DND-41 (cell line): ENCODE results near the gene GAS2L2.

Experiments used
- ATAC-seq: fragments of 200-7000 bp; cut with Tn5 transposase; 3 replicates; pipeline ENCODE4 v1.9.1; 2021; ENCODE audit warnings: low read depth; ENCODE audit not compliant: insufficient read depth
- DNase-seq: peaks from one replicate; pipeline ENCODE4 v3.0.0-alpha.2; 2020
- H2AFZ ChIP-seq: 2 replicates; pipeline ENCODE4 v1.6.0; 2012; ENCODE audit warnings: low read depth, low read length
- H3K27ac ChIP-seq: 2 replicates; pipeline ENCODE4 v1.5.1; 2012; ENCODE audit warnings: low read length, inconsistent platforms
- H3K27me3 ChIP-seq: fragments of 200-600 bp; sonication (generic); 2 replicates; pipeline ENCODE4 v1.6.0; 2012; ENCODE audit warnings: low read length, mild to moderate bottlenecking, inconsistent platforms; ENCODE audit not compliant: insufficient read depth, poor library complexity
- H3K36me3 ChIP-seq: 2 replicates; pipeline ENCODE4 v1.5.1; 2012; ENCODE audit warnings: low read length, inconsistent platforms; ENCODE audit not compliant: insufficient read depth
- H3K4me1 ChIP-seq: 2 replicates; pipeline ENCODE4 v1.5.1; 2012; ENCODE audit warnings: mild to moderate bottlenecking, low read length; ENCODE audit not compliant: insufficient read depth
- H3K4me2 ChIP-seq: 2 replicates; pipeline ENCODE4 v1.6.0; 2012; ENCODE audit warnings: mild to moderate bottlenecking, moderate library complexity, low read length, inconsistent platforms; ENCODE audit not compliant: insufficient read depth
- H3K4me3 ChIP-seq, 2 experiments: fragments of 200-600 bp in 1 of 2; shearing (Covaris generic) in 1 of 2; 2 replicates each; pipeline ENCODE4 v1.5.1; 2012 to 2016; ENCODE audit warnings: inconsistent platforms in 2 of 2, low read length in 2 of 2, mild to moderate bottlenecking in 2 of 2, low read depth in 1 of 2, moderate library complexity in 1 of 2
- H3K79me2 ChIP-seq: 2 replicates; pipeline ENCODE4 v1.6.0; 2012; ENCODE audit warnings: low read length, inconsistent platforms; ENCODE audit not compliant: insufficient read depth
- H3K9ac ChIP-seq: 2 replicates; pipeline ENCODE4 v1.6.0; 2012; ENCODE audit warnings: low read depth, mild to moderate bottlenecking, inconsistent platforms, low read length, moderate library complexity
- H3K9me3 ChIP-seq: 2 replicates; pipeline ENCODE4 v1.5.1; 2012; ENCODE audit warnings: low read length, moderate library complexity, mild to moderate bottlenecking, inconsistent platforms; ENCODE audit not compliant: insufficient read depth, severe bottlenecking
- H4K20me1 ChIP-seq: 2 replicates; pipeline ENCODE4 v1.6.0; 2012; ENCODE audit warnings: low read length; ENCODE audit not compliant: insufficient read depth
- EZH2 ChIP-seq: IDR thresholded peaks from 3 replicates; pipeline ENCODE4 v1.6.1; 2012; ENCODE audit warnings: borderline replicate concordance, low read depth, mild to moderate bottlenecking, moderate library complexity, low read length, inconsistent platforms; ENCODE audit not compliant: severe bottlenecking
- TF ChIP-seq, protein P1 (sequence below): IDR thresholded peaks from 2 replicates; pipeline ENCODE4 v1.5.1; 2012; ENCODE audit warnings: borderline replicate concordance, low read length, moderate library complexity, mild to moderate bottlenecking; ENCODE audit not compliant: poor library complexity, severe bottlenecking; ENCODE audit errors: extremely low read depth

GAS2L2 gene

DNA sequence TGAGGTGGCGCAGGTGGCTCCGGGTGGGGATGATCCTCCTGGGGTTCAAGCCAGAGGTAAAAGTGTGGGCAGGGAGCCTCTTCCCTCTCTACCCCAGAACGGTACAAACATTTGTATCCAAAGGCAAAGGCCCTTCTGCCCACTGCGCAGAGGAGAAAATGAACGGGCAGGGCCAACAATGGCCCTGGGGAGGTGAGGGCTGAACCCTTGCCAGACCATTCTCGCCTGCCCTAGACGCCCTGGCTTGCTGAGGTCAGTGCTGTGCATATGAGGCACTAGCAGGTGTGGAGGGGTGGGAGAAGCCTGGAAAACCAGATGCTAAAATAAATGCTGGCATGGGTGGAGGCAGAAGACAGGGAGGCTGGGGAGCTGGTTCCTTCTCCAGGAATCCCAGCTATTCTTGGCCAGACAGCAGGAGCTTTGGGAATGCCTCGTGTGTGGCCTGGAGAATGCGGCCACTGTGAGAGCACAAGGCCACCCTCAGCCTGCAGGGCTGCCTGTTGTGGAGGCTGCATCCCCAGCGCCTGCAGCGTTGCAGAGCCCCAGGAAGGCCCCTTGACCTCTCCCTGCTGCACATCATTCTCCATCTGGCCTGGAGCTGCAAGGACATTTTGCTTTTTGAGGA is 12.2 kb upstream of the GAS2L2 start:
- 0 out of 2 replicates have a peak overlapping the region, but pooled peaks have one; percentile 77 for H3K27ac ChIP-seq

DNA sequence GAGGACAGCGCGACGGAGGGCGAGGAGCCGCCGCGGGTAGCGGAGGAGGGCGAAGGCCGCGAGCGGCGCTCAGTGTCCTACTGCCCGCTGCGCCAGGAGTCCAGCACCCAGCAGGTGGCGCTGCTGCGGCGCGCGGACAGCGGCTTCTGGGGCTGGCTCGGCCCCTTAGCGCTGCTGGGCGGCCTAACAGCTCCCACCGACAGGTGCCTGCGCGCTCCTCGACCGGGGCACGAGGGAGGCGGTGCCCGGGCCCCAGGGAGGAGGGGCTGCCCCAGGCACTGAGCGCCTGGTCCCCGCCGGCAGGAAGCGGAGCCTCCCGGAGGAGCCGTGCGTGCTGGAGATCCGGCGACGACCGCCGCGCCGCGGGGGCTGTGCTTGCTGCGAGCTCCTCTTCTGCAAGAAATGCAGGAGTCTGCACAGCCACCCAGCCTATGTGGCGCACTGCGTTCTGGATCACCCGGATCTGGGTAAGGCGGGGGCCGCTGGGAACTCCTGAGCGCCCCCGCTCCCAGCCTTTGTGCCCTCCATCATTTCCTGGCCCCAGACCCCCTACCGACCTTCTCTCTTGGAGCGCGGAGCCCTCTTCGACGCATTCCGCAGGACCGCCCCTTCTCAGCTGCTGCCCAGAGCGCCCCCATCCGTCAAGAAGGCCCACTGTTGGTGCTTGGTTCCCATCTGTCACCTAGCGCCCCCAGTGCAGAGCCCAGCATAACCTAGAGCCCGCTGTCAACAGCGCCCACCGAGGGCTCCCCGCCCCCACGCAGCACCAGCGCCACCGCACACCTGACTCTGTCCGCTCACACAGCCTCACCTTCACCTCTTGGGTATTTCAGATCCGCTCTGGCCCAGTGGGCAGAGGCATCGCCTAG is 11.3 kb upstream of the GAS2L2 start:
- no peaks in the 10 kb centered on the region for H3K79me2 ChIP-seq
- no peaks in the 10 kb centered on the region for H3K36me3 ChIP-seq
- peak overlapping the region; percentile 100 for H3K4me2 ChIP-seq
- peaks cover 22% of the 10 kb centered on the region for H3K4me1 ChIP-seq
- no peak for TF ChIP-seq EZH2
- TF ChIP-seq, protein P1, sequence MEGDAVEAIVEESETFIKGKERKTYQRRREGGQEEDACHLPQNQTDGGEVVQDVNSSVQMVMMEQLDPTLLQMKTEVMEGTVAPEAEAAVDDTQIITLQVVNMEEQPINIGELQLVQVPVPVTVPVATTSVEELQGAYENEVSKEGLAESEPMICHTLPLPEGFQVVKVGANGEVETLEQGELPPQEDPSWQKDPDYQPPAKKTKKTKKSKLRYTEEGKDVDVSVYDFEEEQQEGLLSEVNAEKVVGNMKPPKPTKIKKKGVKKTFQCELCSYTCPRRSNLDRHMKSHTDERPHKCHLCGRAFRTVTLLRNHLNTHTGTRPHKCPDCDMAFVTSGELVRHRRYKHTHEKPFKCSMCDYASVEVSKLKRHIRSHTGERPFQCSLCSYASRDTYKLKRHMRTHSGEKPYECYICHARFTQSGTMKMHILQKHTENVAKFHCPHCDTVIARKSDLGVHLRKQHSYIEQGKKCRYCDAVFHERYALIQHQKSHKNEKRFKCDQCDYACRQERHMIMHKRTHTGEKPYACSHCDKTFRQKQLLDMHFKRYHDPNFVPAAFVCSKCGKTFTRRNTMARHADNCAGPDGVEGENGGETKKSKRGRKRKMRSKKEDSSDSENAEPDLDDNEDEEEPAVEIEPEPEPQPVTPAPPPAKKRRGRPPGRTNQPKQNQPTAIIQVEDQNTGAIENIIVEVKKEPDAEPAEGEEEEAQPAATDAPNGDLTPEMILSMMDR, result peak; percentile 95
- H3K9ac ChIP-seq, result peak overlapping the region; percentile 67
- DNase-seq (peak; percentile 90), ATAC-seq (peak; percentile 91)
- H4K20me1 ChIP-seq, result peaks cover 3% of the 10 kb centered on the region; the same call in 1 of the 2 replicates
- peak overlapping the region; percentile 17 to 79; a peak in 3 of 4 replicates for H3K4me3 ChIP-seq
- H3K9me3 ChIP-seq, result no peaks in the 10 kb centered on the region
- H2AFZ ChIP-seq, result peak overlapping the region; percentile 88
- no peaks in the 10 kb centered on the region for H3K27me3 ChIP-seq
- H3K27ac ChIP-seq, result peak overlapping the region; percentile 77

More for the DNA sequence above, 12.2 kb upstream of the GAS2L2 start:
- peak overlapping the region; percentile 88 for H2AFZ ChIP-seq
- TF ChIP-seq EZH2, result no peak
- TF ChIP-seq, protein P1, result no peak
- H3K27me3 ChIP-seq, result no peaks in the 10 kb centered on the region
- H4K20me1 ChIP-seq, result peaks cover 3% of the 10 kb centered on the region; the same call in 1 of the 2 replicates
- peak overlapping the region; percentile 100 for H3K4me2 ChIP-seq
- H3K4me3 ChIP-seq, result peak overlapping the region; percentile 17 to 79; a peak in 3 of 4 replicates
- H3K36me3 ChIP-seq, result no peaks in the 10 kb centered on the region
- no peak for DNase-seq
- H3K79me2 ChIP-seq, result no peaks in the 10 kb centered on the region
- H3K9ac ChIP-seq, result peak overlapping the region; percentile 67
- ATAC-seq, result no peak
- H3K9me3 ChIP-seq, result no peaks in the 10 kb centered on the region
- H3K4me1 ChIP-seq, result peaks cover 22% of the 10 kb centered on the region

DNA sequence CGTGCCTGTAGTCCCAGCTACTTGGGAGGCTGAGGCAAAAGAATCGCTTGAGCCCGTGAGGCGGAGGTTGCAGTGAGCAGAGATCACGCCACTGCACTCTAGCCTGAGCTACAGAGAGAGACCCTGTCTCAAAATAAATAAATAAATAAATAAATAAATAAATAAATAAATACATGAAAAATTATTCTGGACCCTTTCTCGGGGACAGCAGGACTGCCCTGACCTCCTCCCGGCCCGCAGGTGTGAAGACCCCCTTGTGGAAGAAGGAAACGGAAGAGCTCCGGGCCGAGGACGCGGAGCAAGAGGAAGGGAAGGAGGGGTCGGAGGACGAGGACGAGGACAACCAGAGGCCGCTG is 10.7 kb upstream of the GAS2L2 start:
- H3K4me1 ChIP-seq, result peaks cover 22% of the 10 kb centered on the region
- ATAC-seq (no peak), DNase-seq (no peak)
- H2AFZ ChIP-seq, result peak overlapping the region; percentile 88
- peaks cover 3% of the 10 kb centered on the region; the same call in 1 of the 2 replicates for H4K20me1 ChIP-seq
- H3K27ac ChIP-seq, result peak overlapping the region; percentile 77
- no peaks in the 10 kb centered on the region for H3K36me3 ChIP-seq
- peak overlapping the region; percentile 67 for H3K9ac ChIP-seq
- TF ChIP-seq, protein P1, result no peak
- TF ChIP-seq EZH2, result no peak
- no peaks in the 10 kb centered on the region for H3K79me2 ChIP-seq
- no peaks in the 10 kb centered on the region for H3K9me3 ChIP-seq
- H3K27me3 ChIP-seq, result no peaks in the 10 kb centered on the region
- peak overlapping the region; percentile 17 to 79; a peak in 3 of 4 replicates for H3K4me3 ChIP-seq
- peak overlapping the region; percentile 100 for H3K4me2 ChIP-seq
